GM19397 (cell line): Measurements from ENCODE around the gene ZNF423.

Experiments used
- ATAC-seq: cut with Tn5 transposase; IDR thresholded peaks from one replicate; pipeline ENCODE4 v1.9.1; 2021; ENCODE audit warnings: mild to moderate bottlenecking, moderate library complexity; ENCODE audit not compliant: unreplicated experiment

The ZNF423 gene

DNA sequence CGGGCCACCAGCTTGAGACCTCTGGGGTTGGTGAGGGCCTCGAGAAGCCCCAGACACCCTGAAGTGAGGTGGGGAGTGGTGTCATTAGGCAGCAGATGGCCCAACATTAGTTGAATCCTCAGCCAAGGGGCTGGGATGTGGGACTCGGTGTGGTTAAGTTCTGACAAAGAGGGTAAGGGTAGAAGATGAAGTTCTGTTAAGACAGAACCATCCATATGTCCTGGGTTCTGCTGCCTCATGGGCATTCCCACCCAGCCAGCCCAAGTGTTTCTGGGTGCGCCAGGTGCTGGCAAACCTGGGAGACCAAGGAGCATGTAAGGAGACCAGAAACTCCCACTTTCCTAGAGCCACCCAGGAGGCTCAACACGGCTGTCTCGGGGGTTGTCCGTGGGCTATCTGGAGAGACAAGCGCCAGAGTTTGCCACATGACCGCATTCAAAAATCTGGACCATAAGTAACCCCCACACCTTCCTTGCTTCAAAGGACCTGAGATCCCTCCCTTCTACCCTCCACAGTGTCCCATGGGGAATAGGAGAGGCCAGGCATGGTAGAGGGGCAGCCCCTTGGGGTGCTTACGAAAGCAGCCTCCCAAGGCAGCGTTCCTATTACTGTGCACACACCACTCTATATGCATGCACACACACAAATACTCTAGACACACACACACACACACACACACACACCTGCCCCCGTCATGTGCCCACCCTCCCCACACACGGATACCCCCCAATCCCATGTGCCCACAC lies 353.6 kb downstream of the ZNF423 start:
- no peak for ATAC-seq

DNA sequence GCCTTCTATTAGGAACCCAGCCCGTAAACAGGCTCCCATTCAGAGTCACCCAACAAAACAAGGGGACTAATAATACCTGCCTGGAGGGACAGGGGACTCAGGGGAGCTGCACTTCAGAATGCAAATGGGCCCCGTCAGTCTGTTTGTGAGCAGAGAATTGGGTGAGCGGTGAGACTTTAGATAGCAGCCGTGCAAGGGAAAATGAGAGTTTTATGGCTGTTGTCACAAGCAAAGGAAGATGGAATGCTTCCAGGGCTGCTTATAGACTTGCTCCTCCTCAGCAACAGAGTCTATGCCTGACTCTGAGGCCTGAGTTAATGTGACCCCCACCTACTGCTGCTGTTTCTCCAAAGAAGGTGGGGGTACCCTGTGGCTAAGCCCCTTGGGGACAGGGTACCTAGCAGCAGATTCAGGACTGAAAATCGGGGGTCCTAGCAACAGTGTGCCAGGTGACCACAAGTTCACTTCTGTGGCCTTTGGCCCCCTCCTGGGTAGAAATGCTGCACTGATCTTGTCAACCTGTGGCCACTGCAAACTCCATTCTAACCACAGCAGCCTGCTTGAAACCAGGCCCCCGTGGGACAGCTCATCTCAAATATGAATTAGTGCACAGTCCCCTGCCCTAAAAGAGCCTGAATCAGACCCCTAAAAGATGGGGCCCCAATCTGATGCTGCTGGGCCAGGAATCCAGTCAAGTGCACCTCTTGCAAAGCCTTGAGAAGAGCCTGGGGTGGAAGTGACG lies 355.9 kb downstream of the ZNF423 start:
- ATAC-seq = no peak

DNA sequence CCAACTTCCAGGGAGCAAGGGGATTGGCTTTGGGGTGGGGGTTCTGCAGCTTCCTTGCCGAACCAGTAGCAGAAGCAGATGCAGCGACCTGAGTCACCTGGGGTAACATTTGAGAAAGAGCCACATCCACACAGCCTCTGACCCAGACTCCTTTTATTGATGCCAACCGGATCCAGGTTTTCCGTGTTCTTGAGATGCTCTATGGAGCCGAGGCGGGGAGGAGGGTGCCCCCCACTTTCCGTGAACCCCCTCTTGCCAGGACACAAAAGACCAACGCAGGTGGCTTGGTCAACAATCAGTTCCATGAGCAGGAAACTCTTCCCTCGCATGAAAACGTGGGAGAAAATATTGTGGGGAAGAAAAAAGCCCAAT lies 356.5 kb downstream of the ZNF423 start:
- no peak for ATAC-seq

DNA sequence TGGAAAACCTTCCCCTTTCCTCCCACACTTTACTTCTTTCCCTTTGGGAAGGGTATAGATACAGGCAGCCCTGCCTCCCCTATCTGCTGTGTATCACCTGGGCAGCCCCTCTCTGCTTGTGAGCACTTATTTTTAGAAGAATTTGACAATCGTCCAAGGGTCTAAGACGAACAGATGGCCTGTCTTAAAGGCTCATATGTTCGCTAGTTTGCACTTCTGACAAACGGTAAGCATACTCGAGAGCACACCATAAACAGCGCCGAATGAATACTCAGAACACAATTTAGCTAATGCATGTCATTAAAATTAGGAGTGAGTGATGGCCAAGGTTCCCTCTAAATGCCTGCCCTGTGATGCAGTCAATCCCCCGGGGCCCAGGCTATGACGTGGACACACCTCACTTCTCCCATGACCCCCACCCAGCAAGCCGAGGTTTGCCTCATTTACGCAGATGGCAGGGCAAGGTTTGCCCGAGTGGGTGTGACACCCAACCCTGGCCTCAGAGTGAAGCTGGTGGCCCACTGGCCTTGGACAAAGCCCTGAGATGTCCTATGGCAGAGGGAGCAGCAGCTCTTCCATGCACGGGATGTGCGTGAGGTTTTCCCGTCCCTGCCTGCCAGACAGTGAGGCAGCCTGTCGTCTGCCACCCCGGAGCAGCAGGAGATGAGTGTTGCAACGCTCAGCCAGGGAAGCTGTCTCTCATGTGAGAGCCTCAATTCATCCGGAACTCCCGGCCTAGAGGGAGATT lies 357.1 kb downstream of the ZNF423 start:
- ATAC-seq = no peak

DNA sequence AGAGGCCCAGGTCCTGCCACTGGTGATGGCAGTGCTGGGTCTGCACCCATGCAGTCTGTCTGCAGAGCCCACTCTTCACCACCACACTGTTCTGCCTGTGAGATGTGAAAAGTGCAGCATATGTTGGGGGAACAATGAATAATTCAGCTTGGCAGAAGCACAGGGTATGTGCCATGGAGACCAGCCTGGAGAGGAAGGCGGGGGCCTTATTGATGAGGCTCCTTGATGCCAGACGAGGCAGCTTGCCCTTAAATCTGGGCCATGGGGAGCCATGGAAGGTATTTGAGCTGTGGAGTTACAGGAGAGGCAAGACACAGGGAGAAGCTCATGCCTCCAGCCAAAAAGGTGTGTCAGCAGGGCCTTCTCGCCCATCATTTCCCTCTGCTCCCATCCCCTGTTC lies 357.6 kb downstream of the ZNF423 start:
- no peak for ATAC-seq

DNA sequence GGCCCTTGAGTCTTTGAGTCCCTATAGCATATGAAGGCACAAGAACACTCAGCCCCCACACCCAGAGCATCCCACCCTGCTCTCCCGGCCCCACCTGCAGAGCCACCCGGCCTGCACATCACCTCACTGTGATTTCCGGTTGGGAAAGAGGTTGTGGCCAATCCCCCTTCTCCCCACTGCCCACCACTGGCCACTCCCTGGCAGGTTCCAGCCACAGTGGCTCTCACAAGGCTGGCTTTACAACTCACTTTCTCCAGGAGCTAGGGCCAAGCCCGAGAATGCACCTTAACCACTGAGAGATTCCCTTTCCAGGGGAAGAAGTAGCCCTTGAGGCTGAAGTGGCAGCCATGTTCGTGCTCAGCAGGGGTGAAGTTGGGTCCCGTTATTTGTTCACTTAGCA lies 358.4 kb downstream of the ZNF423 start:
- ATAC-seq = no peak

DNA sequence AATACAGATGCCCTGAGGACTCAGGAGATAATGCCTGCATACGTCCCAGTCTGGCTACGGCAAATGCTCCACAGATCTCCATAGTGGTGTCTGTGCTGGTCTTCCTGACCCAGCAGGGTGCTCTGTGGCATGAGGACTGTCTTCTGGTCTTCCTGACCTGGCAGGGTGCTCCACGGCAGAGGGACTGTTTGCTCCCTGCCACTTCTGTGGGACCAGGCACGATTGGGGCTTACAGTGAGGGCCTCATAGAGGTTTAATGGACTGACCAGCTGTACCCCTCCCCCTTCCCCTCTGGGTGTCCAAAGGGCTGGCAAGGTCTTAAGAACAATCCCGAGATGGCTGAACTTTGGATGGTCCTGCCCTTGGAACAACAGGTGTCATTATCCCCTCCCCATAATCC lies 359.3 kb downstream of the ZNF423 start:
- no peak for ATAC-seq

DNA sequence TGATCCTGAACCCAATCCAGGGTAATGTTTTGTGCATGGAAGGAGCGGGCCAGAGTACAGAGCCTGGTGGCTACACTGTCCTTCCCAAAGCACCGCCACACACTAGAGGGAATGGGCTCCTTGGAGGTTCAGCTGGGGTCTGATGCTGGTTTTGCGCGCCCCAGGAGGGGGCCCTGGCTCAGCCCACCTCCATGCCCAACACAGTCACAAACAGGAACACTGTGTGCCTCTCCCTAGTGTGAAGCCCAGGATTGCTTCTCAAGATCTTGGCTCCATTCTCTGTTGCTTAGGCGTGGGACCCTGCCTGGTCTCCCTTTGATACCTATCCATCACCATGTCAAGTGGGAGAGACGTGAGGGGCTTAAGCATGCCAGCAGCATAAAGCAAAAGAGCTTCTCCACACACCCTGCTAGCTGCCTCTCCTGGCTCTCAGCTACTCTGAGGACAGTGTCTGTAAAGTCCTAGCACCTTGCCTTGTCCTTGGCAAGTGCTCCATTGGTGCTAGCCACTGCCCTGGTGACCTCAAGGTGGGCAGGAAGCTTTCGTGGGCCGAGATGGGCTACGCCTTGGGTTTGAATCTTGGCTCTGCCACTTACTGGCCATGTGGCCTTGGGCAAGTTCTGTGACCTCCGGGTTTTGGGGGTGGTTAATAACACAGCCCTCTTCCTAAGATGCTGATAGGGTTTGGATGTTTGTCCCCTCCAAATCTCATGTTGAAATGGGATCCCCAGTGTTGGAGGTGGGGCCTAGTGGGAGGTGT lies 360.1 kb downstream of the ZNF423 start:
- ATAC-seq = no peak

DNA sequence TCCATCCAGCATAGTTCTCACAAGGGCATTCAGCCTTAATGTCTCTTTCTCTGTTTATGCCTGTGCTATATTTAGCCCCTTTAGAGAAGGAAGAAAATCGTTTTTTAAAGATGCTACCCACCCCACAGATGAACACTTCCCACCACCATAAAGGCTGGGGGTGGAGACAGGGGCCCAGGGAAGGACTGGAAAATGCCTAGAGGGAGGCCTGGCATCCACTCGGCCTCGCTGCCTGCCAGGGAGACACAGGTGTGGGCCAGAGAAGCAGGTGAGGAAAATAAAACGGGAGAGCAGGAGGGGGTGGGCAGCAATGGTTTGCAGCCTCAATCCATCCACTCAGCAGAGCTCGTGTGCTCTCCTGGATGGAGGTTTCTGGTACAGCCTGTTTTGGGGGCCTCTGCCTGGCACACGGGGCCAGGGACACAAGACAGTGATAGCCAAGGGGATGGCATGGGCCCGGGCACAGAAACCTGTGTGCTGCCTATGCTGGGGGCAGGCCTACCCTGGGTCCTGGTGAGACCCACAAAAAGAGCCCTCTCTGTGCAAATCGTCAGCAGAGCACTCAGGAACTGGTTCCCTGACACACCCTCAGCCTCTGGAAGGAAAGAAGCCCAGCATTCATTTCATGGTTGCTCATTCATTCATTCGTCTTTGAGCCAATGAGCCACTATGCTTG lies 360.9 kb downstream of the ZNF423 start:
- no peak for ATAC-seq

DNA sequence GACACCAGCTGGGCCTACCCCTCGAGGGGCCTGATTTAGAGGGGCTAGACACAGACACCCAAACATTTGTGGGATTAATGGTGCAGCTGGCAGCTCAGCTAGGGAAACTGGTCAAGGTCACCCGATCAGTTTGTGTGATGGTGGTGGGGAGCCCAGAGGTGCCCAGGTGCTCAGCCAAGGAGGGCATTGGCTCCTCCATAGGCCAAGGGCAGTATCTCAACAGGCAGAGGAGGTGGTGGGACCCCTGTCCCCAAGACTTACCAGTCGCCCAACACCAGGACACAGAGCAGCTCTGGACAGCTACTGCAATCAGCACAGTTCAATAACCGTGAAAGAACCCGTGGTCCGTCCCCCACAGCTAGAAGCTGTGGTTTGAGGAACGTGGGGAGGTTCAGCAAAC lies 361.4 kb downstream of the ZNF423 start:
- no peak for ATAC-seq

DNA sequence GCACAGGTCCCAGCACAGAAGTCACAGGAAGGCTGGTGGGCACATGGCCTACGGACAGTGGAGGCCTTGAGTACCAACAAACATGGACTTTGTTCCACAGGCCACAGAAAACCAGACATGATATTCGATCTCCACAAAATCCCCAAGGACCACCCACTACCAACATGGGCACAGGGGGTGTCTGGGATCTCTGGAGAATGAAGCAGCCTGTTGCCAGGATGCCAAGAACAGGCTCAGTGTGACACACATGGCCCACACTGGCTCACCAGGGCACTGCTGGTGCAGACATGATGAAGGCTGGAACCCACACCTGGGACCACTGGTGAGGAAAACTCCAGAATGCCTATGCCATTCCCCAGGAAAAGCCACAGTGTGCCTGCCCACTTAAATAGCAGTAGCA lies 362.1 kb downstream of the ZNF423 start:
- ATAC-seq = no peak

DNA sequence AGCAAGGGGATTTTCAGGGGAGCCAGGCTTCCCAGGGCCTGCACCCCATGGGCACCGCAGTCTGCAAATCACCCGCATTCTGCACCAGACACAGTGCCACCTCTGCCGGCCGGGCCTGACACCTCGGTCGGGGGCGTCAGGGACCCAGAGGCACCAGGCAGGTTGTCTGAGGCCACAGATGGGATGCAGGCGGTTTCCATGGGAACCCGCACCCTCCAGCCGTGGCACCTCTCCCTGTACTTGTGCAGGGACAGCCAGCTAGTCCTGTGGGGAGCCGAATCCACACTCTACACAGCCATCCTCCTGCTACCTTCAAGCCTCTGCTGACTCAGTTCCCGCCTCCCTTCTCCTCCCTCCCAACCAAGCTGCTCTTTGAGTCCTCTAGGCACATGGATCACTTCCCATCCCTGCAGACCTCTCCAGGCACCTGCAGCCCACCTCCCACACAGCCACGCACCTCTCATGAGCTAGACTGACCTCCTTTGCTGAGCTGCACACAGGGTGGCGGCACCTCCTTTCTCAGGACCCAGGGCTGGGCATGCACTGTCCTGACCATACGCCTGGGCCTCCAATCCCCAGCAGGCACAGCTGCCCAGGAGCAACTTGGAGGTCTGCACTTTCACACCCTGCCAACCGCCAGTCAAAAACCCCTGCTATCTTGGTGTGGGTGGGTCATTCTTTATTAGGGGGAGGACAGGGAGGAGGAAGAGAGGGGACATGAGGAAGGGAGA lies 362.9 kb downstream of the ZNF423 start:
- ATAC-seq = no peak

DNA sequence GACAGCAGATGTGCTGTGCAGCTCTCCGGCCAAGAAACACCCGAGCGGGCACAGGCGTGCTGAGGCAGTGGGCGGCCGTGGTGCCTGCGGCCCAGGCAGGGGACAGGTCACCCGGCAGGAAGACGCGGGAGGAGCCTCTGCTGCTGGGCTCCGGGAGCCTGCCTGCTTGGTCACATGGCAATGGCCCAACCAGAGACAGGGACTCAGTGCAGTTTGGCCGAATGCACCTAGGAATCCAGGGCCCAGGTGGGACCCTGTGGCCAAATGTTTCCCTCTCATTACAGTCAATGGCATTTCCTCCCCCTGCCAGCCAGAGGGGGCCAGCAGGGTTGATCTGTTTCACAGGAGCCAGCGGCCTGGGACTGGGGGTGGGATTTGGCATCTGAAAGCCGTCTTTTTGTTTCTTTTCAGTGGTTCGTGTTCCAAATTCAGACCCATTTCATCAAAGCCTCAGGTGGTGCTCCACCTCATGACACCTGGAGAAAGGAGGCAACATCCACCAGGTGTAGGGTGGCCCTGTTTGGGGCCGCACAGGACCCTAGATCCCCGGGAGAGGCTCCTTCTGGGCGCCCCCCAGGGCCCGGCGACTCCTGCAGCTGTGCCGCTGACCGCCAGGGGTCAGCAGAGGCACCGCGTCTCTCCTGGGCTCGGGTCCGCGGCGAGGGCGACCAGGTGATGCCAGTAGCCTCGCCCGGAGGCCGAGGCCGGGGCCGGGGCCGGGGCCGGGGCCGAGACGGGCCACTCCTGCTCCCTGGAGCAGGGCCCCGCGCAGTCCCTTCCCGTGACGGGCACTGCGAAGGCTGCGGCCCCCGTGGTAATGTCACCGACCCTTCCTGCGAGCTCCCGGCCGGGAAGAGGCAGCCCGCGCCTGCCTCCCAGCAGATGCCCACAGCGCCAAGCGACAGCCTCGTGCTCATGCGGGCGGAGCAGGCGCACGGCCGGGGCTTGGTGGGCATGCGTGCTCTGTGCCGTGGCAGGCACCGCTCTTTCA lies 363.8 kb downstream of the ZNF423 start:
- no peak for ATAC-seq

DNA sequence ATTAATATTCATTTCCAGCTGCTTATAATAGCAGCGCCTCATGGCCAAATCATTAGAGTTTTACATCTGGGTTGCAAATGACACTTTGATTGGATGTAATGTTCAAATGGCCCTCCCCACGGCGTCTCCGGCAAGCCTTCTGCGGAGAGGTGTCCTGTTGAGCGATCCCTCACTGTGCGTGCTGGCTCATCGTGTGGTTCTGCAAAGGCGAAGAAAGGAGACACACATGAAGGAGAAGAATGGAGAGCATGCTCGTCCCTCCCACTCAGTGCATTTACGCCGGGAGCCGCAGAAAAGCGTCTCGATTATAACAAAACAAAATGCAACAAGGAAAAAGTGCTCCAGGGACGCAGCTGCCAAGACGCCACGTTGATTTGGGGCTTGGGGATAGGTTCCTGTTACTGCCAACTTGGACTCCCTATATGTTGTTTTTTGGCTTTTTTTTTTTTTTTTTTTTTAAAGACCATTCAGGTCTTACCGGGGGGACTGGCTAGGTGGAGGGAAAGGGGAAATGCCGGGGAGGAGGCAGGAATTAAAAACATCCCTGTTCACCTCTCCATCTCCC lies 364.7 kb downstream of the ZNF423 start:
- ATAC-seq = no peak

DNA sequence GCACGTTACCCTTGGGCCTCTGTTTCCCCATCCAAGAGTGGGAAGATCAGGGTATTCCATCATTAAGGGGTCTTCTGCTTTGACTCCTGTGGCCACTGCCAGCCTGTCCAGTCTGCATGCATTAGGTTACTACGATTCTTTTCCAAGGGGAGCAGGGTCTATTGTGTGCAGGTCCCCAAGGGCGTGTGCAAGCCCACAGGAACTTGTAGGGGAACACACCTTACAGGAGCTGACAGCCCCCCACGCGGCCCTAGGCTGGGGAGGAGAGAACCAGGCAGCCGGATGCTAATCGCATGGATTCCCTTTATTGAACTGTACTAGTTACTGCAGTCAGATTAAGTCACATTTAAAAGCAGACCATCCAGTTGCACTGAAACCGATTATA lies 365.6 kb downstream of the ZNF423 start:
- no peak for ATAC-seq

DNA sequence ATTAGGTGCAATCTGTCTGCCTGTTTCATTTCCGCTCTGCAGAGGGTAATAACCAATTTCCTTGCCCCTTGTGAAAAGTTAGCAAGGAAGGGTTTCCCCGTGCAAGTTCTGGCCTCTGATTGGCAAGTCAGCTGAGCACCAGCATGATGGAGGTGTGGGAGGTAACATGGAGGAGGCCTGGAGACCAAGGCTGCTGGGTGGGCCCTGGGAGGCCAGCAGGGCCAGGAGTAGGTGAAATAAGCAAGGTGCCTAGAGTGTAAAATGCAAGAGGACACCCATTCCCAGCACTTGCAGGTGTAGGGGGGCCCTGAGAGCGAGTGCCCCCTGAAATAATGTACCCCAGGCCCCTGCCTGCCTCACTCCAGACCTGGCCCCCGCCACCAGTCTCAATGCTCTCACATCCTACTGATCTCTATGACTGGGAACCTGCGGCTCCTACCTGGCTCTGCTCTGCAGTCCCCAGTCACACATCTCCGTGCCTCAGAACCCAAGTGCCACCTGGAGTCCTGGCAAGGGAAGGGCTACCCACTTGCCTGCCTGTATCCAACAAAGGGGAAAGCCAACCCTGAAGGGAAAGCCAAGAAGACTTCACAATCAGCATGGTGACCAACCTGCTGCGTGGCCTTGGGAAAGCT lies 366.1 kb downstream of the ZNF423 start:
- ATAC-seq = no peak

DNA sequence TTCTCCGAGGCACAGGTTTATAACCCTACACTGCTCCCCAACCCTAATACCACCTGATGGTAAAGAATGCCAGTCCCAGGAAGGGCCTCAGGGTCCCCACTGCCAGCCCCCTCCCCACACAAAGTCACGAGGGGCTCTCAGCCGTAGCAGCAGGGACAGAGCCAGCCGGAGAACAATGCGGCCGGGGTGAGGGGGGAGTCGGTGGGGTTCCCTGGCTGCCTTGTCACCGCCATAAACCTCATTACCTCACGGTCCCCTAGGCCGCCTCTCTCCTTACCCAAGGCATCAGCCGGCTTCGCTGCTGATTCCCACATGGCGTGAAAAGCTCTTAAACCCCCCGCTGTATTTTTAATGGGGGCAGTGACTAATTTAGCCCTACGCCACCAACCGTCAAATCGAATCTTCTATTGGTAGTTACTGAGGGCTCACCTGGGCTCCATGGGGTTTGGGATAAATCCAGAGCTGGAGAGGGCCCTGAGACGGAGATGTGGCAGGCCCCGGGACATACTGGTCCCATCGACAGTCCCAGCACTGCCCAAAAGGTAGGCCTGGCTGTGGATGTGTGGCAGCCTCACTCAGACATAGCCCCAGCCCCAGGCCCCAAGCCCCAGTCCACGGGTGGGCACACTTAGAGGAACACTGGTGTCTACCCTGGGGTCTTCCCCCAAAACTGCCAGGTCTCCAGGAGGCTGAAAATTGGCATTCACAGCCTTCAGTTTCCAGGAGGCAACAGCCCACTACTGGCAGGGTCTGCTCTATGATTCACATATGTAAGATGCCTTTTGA lies 367.0 kb downstream of the ZNF423 start:
- no peak for ATAC-seq
